Hippocampal formation (tissue), 2 donors: ENCODE data around the gene PITPNM3.

Experiments
- DNase-seq, 2 donors: peaks; one replicate each; lab custom pipeline; 2025; lab: John Stamatoyannopoulos, UW

PITPNM3 gene

DNA sequence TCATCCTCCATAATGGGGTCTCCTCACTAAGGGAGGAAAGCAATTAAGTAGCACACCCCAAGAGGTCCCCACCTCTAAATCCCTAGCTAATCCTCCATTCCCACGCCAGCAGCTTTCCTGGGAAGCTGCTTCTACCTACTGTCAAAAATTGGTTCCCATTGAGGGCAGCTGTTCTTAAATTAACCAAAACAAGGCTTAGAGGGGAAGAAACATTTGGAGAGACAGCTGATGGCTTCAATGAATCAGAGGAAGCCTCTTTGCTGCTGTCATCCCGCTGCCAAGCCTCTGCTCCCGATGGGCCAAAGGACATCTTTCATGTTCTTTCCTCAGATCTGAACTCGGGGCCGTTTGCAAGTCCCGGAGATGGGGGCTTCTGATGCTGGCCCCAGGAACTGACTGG lies 148.1 kb downstream of the PITPNM3 start:
- DNase-seq: no peak

DNA sequence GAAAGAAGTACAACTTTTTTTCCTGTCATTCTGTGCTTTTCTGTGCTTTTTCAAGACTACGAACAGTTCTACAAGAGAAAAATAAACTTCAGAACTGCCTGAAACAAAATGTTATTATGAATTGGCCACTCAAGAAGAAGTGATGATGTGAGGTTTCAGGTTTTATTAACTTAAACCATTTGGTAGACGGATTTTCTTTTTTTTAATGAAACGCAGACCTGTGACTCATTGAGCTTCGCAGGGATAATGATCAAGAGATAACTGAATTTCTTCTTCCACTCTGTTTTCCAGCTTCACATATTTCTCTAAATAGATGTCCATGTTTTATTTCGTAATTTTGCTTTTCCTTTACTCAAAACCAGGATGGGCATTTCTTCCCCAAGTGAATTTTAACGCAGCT lies 154.1 kb downstream of the PITPNM3 start:
- DNase-seq: no peak
